ENCODE measurements around the gene ACMSD.

- TF ChIP-seq POLR2A (IDR thresholded peaks at IDR 0.05) (no peak), EP300 (IDR thresholded peaks at IDR 0.05) (no peak)
- TF ChIP-seq, protein P1, sequence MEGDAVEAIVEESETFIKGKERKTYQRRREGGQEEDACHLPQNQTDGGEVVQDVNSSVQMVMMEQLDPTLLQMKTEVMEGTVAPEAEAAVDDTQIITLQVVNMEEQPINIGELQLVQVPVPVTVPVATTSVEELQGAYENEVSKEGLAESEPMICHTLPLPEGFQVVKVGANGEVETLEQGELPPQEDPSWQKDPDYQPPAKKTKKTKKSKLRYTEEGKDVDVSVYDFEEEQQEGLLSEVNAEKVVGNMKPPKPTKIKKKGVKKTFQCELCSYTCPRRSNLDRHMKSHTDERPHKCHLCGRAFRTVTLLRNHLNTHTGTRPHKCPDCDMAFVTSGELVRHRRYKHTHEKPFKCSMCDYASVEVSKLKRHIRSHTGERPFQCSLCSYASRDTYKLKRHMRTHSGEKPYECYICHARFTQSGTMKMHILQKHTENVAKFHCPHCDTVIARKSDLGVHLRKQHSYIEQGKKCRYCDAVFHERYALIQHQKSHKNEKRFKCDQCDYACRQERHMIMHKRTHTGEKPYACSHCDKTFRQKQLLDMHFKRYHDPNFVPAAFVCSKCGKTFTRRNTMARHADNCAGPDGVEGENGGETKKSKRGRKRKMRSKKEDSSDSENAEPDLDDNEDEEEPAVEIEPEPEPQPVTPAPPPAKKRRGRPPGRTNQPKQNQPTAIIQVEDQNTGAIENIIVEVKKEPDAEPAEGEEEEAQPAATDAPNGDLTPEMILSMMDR (IDR thresholded peaks at IDR 0.05): no peak
Measured at GRCh38 chr2:134910763-134911399, 72.5 kb downstream of the ACMSD start.

Measured in tibial nerve (tissue), 4 donors.